ENCODE results near the gene CCDC200. TPM values are rescaled to one million over a fixed set of nuclear protein-coding genes. Genes with fewer than 3 reads are reported as not detected.
A peak's percentile ranks its signal among the peaks of the same experiment; 100 is the strongest.

CCDC200 gene
- total RNA-seq, 3 donors from 2014 or later, result not detected

GRCh38 chr17:43226393-43226792 is 2.0 kb downstream of the CCDC200 start:
- H3K4me1 ChIP-seq, result no peaks in the 10 kb centered on the region
- DNase-seq (ENCODE audit: low spot score in 2 of 2), result no peak
- no peak for TF ChIP-seq CTCF (IDR thresholded peaks at IDR 0.05)
- TF ChIP-seq POLR2A (IDR thresholded peaks at IDR 0.05), result no peak
- TF ChIP-seq POLR2AphosphoS5 (IDR thresholded peaks at IDR 0.05), result no peak
- H3K27ac ChIP-seq, result no peak overlapping the region
- H3K27me3 ChIP-seq, result no peaks in the 10 kb centered on the region
- H3K4me3 ChIP-seq, result no peak overlapping the region
- no peaks in the 10 kb centered on the region for H3K36me3 ChIP-seq
- H3K9me3 ChIP-seq, result no peaks in the 10 kb centered on the region
- intact Hi-C loops (cut with DNase I; ENCODE audit: low total_unique reads), result no loop called here

- intact Hi-C loops (cut with DNase I; ENCODE audit: low total_unique reads), result no loop called here
- no peak overlapping the region for H3K27ac ChIP-seq
- no peaks in the 10 kb centered on the region for H3K27me3 ChIP-seq
- H3K9me3 ChIP-seq, result no peaks in the 10 kb centered on the region
- no peak for TF ChIP-seq POLR2AphosphoS5 (IDR thresholded peaks at IDR 0.05)
- no peak for TF ChIP-seq CTCF (IDR thresholded peaks at IDR 0.05)
- DNase-seq (ENCODE audit: low spot score in 2 of 2), result no peak
- H3K4me1 ChIP-seq, result no peaks in the 10 kb centered on the region
- H3K36me3 ChIP-seq, result no peaks in the 10 kb centered on the region
- H3K4me3 ChIP-seq, result no peak overlapping the region
These were observed 4.2 kb downstream of the CCDC200 start for GRCh38 chr17:43224146-43224705.

GRCh38 chr17:43220511-43221125 is 7.8 kb downstream of the CCDC200 start:
- intact Hi-C loops (cut with DNase I; ENCODE audit: low total_unique reads), result no loop called here
- TF ChIP-seq CTCF (IDR thresholded peaks at IDR 0.05) (no peak), POLR2AphosphoS5 (IDR thresholded peaks at IDR 0.05) (no peak), POLR2A (IDR thresholded peaks at IDR 0.05) (no peak)
- Histone ChIP-seq H3K9me3 (no peaks in the 10 kb centered on the region), H3K36me3 (no peaks in the 10 kb centered on the region), H3K4me1 (no peaks in the 10 kb centered on the region), H3K27me3 (no peaks in the 10 kb centered on the region), H3K27ac (no peak overlapping the region), H3K4me3 (no peak overlapping the region)
- DNase-seq (ENCODE audit: low spot score in 2 of 2), result no peak

- no peaks in the 10 kb centered on the region for H3K36me3 ChIP-seq
- peak in 1 of 2 donors; percentile 12 for DNase-seq (ENCODE audit: low spot score in 2 of 2)
- intact Hi-C loops (cut with DNase I; ENCODE audit: low total_unique reads), result no loop called here
- no peak overlapping the region for H3K27ac ChIP-seq
- TF ChIP-seq POLR2AphosphoS5 (IDR thresholded peaks at IDR 0.05) (no peak), CTCF (IDR thresholded peaks at IDR 0.05) (no peak), POLR2A (IDR thresholded peaks at IDR 0.05) (no peak)
- H3K27me3 ChIP-seq, result no peaks in the 10 kb centered on the region
- H3K4me3 ChIP-seq, result no peak overlapping the region
- no peaks in the 10 kb centered on the region for H3K9me3 ChIP-seq
- H3K4me1 ChIP-seq, result no peaks in the 10 kb centered on the region
These were observed 8.6 kb downstream of the CCDC200 start for GRCh38 chr17:43219746-43220380.

- H3K4me3 ChIP-seq, result no peak overlapping the region
- H3K27ac ChIP-seq, result no peak overlapping the region
- intact Hi-C loops (cut with DNase I; ENCODE audit: low total_unique reads), result no loop called here
- H3K27me3 ChIP-seq, result no peaks in the 10 kb centered on the region
- H3K36me3 ChIP-seq, result no peaks in the 10 kb centered on the region
- no peaks in the 10 kb centered on the region for H3K9me3 ChIP-seq
- no peak for DNase-seq (ENCODE audit: low spot score in 2 of 2)
- no peaks in the 10 kb centered on the region for H3K4me1 ChIP-seq
- TF ChIP-seq CTCF (IDR thresholded peaks at IDR 0.05) (no peak), POLR2AphosphoS5 (IDR thresholded peaks at IDR 0.05) (no peak), POLR2A (IDR thresholded peaks at IDR 0.05) (no peak)
These were observed 9.4 kb downstream of the CCDC200 start for GRCh38 chr17:43219001-43219400.
